GM23338 (cell line): Measurements from ENCODE around the gene CEP131. TPM values are rescaled to one million over a fixed set of nuclear protein-coding genes. Genes with fewer than 3 reads are reported as not detected.

Experiments
- ATAC-seq: fragments of 200-7000 bp; cut with Tn5 transposase; 3 replicates; pipeline ENCODE4 v1.9.1; 2020
- DNase-seq: peaks from one replicate; pipeline ENCODE4 v3.0.0-alpha.2; 2015; ENCODE audit warnings: low spot score
- H2AFZ ChIP-seq: fragments of 200-600 bp; sonication (generic); 2 replicates; pipeline ENCODE4 v1.8.0; 2016; ENCODE audit warnings: antibody characterized with exemption, mild to moderate bottlenecking, moderate library complexity
- H3F3A ChIP-seq: fragments of 200-600 bp; sonication (generic); replicated peaks from 2 replicates; pipeline ENCODE4 v1.8.0; 2017; ENCODE audit warnings: antibody characterized with exemption, mixed run types, low read depth
- H3K27ac ChIP-seq: fragments of 200-600 bp; sonication (generic); 2 replicates; pipeline ENCODE4 v1.6.1; 2016; ENCODE audit warnings: low read depth
- H3K27me3 ChIP-seq: fragments of 200-600 bp; sonication (generic); 2 replicates; pipeline ENCODE4 v1.8.0; 2016; ENCODE audit warnings: mild to moderate bottlenecking, mixed run types, moderate library complexity; ENCODE audit not compliant: insufficient read depth
- H3K36me3 ChIP-seq: fragments of 200-600 bp; sonication (generic); 2 replicates; pipeline ENCODE4 v1.8.0; 2016; ENCODE audit warnings: mild to moderate bottlenecking; ENCODE audit not compliant: insufficient read depth
- H3K4me1 ChIP-seq: fragments of 200-600 bp; sonication (generic); 2 replicates; pipeline ENCODE4 v1.8.0; 2016; ENCODE audit warnings: mild to moderate bottlenecking, moderate library complexity; ENCODE audit not compliant: insufficient read depth
- H3K4me2 ChIP-seq: fragments of 200-600 bp; sonication (generic); 2 replicates; pipeline ENCODE4 v1.7.1; 2017; ENCODE audit warnings: mixed run types
- H3K4me3 ChIP-seq: fragments of 200-600 bp; sonication (generic); 2 replicates; pipeline ENCODE4 v1.6.1; 2016; ENCODE audit warnings: mixed run types
- H3K79me2 ChIP-seq: fragments of 200-600 bp; sonication (generic); replicated peaks from 2 replicates; pipeline ENCODE4 v1.8.0; 2017; ENCODE audit warnings: mild to moderate bottlenecking; ENCODE audit not compliant: insufficient read depth
- H3K9me2 ChIP-seq: fragments of 200-600 bp; sonication (generic); 2 replicates; pipeline ENCODE4 v1.8.0; 2017; ENCODE audit not compliant: insufficient read depth
- H4K20me1 ChIP-seq: fragments of 200-600 bp; sonication (generic); replicated peaks from 2 replicates; pipeline ENCODE4 v1.8.0; 2017; ENCODE audit warnings: mild to moderate bottlenecking; ENCODE audit not compliant: insufficient read depth
- H3K27ac Mint-ChIP-seq: 2 replicates; pipeline ENCODE4 v1.8.0; 2020; ENCODE audit warnings: inconsistent platforms, mild to moderate bottlenecking, moderate library complexity, mixed read lengths
- H3K27me3 Mint-ChIP-seq: 3 replicates; pipeline ENCODE4 v1.8.0; 2022; ENCODE audit warnings: low read depth, mild to moderate bottlenecking, moderate library complexity, mixed read lengths, inconsistent platforms; ENCODE audit not compliant: insufficient read depth, poor library complexity
- H3K36me3 Mint-ChIP-seq: 3 replicates; pipeline ENCODE4 v1.8.0; 2021; ENCODE audit warnings: low read depth, mild to moderate bottlenecking, inconsistent platforms, moderate library complexity, mixed read lengths
- H3K4me1 Mint-ChIP-seq: 3 replicates; pipeline ENCODE4 v1.8.0; 2020; ENCODE audit warnings: mild to moderate bottlenecking, inconsistent platforms, mixed read lengths
- H3K4me3 Mint-ChIP-seq: 3 replicates; pipeline ENCODE4 v1.8.0; 2021; ENCODE audit warnings: moderate library complexity, mild to moderate bottlenecking, inconsistent platforms, mixed read lengths
- H3K9me3 Mint-ChIP-seq: 3 replicates; pipeline ENCODE4 v1.8.0; 2020; ENCODE audit warnings: moderate library complexity, mild to moderate bottlenecking, inconsistent platforms, mixed read lengths
- CTCF ChIP-seq, 2 experiments: fragments of 200-600 bp in 1 of 2; sonication (generic) in 1 of 2; conservative IDR thresholded peaks; 2 replicates each; pipeline versions ENCODE4 v1.5.1 to v1.6.1; 2016 to 2017; ENCODE audit warnings: antibody characterized with exemption in 2 of 2, low read depth in 2 of 2, mild to moderate bottlenecking in 2 of 2, moderate library complexity in 1 of 2
- ZNF462 ChIP-seq: fragments of 250-450 bp; sonication (Bioruptor Pico); IDR thresholded peaks from 2 replicates; pipeline ENCODE4 v1.5.0; 2020; ENCODE audit warnings: mild to moderate bottlenecking, moderate library complexity
- polyA plus RNA-seq: library from polyadenylated mRNA; unstranded; fragments of >200 nt; fragmentation: Nextera tagmentation; extraction: Ambion mirVana; gene quantifications from 2 replicates; pipeline ENCODE4 v1.2.1, GENCODE V29; 2016
- total RNA-seq: library from RNA; depleted of rRNA; stranded (reverse); fragments of >200 nt; shearing (Covaris generic); gene quantifications from 2 replicates; pipeline ENCODE4 v1.2.3, GENCODE V29; 2014

CEP131 gene
- total and polyA plus RNA-seq, 2 experiments from 2014 or later: 26.8 to 35.5 TPM

GRCh38 chr17:81142301-81143199 is 80.2 kb downstream of the CEP131 start:
- no peak overlapping the region for H3K4me2 ChIP-seq
- H3K4me1 Mint-ChIP-seq: no peaks in the 10 kb centered on the region
- H3K36me3 Mint-ChIP-seq: no peaks in the 10 kb centered on the region; the same call in 2 of the 3 replicates
- peak; percentile 86 for DNase-seq
- H3K4me1 ChIP-seq: no peaks in the 10 kb centered on the region
- no peaks in the 10 kb centered on the region for H3K36me3 ChIP-seq
- peaks cover 29% of the 10 kb centered on the region for H3K27me3 Mint-ChIP-seq
- peaks cover 14% of the 10 kb centered on the region for H3F3A ChIP-seq
- H3K9me2 ChIP-seq: no peaks in the 10 kb centered on the region
- H2AFZ ChIP-seq: peak overlapping the region; percentile 52; the same call in 1 of the 2 replicates
- H3K9me3 Mint-ChIP-seq: peaks cover 19% of the 10 kb centered on the region
- H3K4me3 Mint-ChIP-seq: no peak overlapping the region
- no peaks in the 10 kb centered on the region for H4K20me1 ChIP-seq
- H3K27ac ChIP-seq: no peak overlapping the region
- TF ChIP-seq CTCF (conservative IDR thresholded peaks at IDR 0.05; ENCODE audit: low read depth in 2 of 2): peak; percentile 58 to 84
- no peak for TF ChIP-seq ZNF462 (CRISPR knock-in tag)
- H3K27me3 ChIP-seq: no peaks in the 10 kb centered on the region
- ATAC-seq: peak; percentile 87
- no peaks in the 10 kb centered on the region for H3K79me2 ChIP-seq
- no peak overlapping the region for H3K27ac Mint-ChIP-seq
- H3K4me3 ChIP-seq: no peak overlapping the region
